Measurements from ENCODE around the gene ZDHHC12. TPM values are rescaled to one million over a fixed set of nuclear protein-coding genes. Genes with fewer than 3 reads are reported as not detected.

Gene ZDHHC12
- total RNA-seq, 1 donor from 2014 or later, result 49.6 TPM

DNA sequence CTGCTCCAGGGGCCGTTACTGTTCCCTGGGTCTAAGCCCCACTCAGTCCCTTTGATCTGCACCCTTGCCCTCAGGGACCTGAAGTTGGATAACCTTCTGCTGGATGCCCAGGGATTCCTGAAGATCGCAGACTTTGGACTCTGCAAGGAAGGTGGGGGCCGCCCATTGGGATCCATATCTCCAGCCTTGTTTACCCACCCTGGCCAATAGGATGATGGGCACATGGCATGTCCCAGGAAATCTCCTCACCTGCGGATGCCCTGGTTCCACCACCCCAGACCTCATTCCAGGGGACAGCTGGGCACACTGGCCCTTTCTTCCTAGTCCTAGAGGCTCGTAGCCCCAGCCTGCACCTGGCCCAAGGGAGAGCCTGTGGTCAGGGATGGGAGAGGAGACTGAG lies 5.5 kb downstream of the ZDHHC12 start:
- peaks cover 0 to 4% of the 10 kb centered on the region in 2 donors for H3K36me3 ChIP-seq
- TF ChIP-seq, protein P1, sequence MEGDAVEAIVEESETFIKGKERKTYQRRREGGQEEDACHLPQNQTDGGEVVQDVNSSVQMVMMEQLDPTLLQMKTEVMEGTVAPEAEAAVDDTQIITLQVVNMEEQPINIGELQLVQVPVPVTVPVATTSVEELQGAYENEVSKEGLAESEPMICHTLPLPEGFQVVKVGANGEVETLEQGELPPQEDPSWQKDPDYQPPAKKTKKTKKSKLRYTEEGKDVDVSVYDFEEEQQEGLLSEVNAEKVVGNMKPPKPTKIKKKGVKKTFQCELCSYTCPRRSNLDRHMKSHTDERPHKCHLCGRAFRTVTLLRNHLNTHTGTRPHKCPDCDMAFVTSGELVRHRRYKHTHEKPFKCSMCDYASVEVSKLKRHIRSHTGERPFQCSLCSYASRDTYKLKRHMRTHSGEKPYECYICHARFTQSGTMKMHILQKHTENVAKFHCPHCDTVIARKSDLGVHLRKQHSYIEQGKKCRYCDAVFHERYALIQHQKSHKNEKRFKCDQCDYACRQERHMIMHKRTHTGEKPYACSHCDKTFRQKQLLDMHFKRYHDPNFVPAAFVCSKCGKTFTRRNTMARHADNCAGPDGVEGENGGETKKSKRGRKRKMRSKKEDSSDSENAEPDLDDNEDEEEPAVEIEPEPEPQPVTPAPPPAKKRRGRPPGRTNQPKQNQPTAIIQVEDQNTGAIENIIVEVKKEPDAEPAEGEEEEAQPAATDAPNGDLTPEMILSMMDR (IDR thresholded peaks at IDR 0.05), result no peak
- no peak overlapping the region for H3K4me3 ChIP-seq
- H3K27me3 ChIP-seq, result no peaks in the 10 kb centered on the region
- no peak overlapping the region for H3K27ac ChIP-seq
- no peak for DNase-seq (ENCODE audit: low spot score in 2 of 2)
- H3K9me3 ChIP-seq, result no peaks in the 10 kb centered on the region
- intact Hi-C loops (cut with DNase I), result no loop called here
- H3K4me1 ChIP-seq, result no peaks in the 10 kb centered on the region

GRCh38 chr9:128718047-128718446 lies 5.9 kb downstream of the ZDHHC12 start:
- no peak for DNase-seq (ENCODE audit: low spot score in 2 of 2)

GRCh38 chr9:128716581-128717254 lies 7.2 kb downstream of the ZDHHC12 start:
- H3K27ac ChIP-seq, result no peak overlapping the region
- DNase-seq (ENCODE audit: low spot score in 2 of 2), result no peak
- TF ChIP-seq, protein P1 (IDR thresholded peaks at IDR 0.05), result no peak
- H3K9me3 ChIP-seq, result no peaks in the 10 kb centered on the region
- intact Hi-C loops (cut with DNase I), result no loop called here
- no peaks in the 10 kb centered on the region for H3K27me3 ChIP-seq
- no peak overlapping the region for H3K4me3 ChIP-seq
- peaks cover 0 to 4% of the 10 kb centered on the region in 2 donors for H3K36me3 ChIP-seq
- H3K4me1 ChIP-seq, result no peaks in the 10 kb centered on the region

More at GRCh38 chr9:128718047-128718446, 5.9 kb downstream of the ZDHHC12 start:
- Histone ChIP-seq H3K36me3 (peaks cover 0 to 4% of the 10 kb centered on the region in 2 donors), H3K4me1 (no peaks in the 10 kb centered on the region), H3K27ac (no peak overlapping the region), H3K27me3 (no peaks in the 10 kb centered on the region), H3K4me3 (no peak overlapping the region), H3K9me3 (no peaks in the 10 kb centered on the region)
- TF ChIP-seq, protein P1 (IDR thresholded peaks at IDR 0.05), result no peak
- intact Hi-C loops (cut with DNase I), result no loop called here

- Histone ChIP-seq H3K9me3 (no peaks in the 10 kb centered on the region), H3K4me1 (no peaks in the 10 kb centered on the region), H3K27me3 (no peaks in the 10 kb centered on the region), H3K36me3 (no peaks in the 10 kb centered on the region), H3K27ac (no peak overlapping the region), H3K4me3 (no peak overlapping the region)
- TF ChIP-seq, protein P1 (IDR thresholded peaks at IDR 0.05), result no peak
- intact Hi-C loops (cut with DNase I), result no loop called here
- no peak for DNase-seq (ENCODE audit: low spot score in 2 of 2)
Measured at GRCh38 chr9:128715436-128715750, 8.5 kb downstream of the ZDHHC12 start.

GRCh38 chr9:128714586-128715435 lies 9.1 kb downstream of the ZDHHC12 start:
- intact Hi-C loops (cut with DNase I), result no loop called here
- Histone ChIP-seq H3K36me3 (no peaks in the 10 kb centered on the region), H3K27ac (no peak overlapping the region), H3K27me3 (no peaks in the 10 kb centered on the region), H3K4me1 (no peaks in the 10 kb centered on the region), H3K9me3 (no peaks in the 10 kb centered on the region), H3K4me3 (no peak overlapping the region)
- no peak for DNase-seq (ENCODE audit: low spot score in 2 of 2)
- TF ChIP-seq, protein P1 (IDR thresholded peaks at IDR 0.05), result no peak

All from ascending aorta (tissue), 2 donors.